ENCODE data around the gene ADAMTS9.

ADAMTS9 gene

DNA sequence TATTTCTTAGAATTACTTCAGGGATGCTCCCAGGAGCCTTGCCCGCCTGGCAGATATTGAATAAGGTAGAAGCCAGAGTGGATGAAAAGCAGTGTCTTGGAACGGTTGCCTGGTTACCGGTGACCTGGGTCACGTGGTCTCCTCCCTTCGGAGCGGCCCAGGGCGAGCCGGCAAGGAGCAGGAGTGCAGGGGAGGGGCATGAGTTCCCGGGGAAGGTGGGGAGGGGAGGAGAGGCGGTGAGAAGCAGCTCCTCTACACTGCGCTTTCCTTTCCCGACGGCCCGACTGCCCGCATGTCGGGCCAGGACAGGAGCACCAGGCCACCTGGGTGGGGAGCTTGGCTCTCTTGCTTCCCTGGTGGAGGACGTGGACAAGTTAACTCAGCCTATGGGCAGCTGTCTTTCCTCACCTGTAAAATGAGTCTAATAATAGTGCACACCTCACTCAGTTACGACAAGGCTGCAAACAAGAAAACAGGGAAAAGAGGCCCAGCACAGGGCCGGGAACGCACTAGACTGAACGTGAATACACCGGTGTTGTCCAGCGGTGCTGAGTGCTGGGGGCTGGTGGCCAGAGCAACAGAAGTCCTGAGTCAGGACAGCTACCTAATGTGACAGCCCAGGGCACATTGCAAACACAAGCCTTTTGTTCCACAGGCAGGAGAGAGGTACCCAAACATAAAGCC lies 198.3 kb downstream of the ADAMTS9 start:
- no peak for DNase-seq (ENCODE audit: low read depth in 2 of 2)

DNA sequence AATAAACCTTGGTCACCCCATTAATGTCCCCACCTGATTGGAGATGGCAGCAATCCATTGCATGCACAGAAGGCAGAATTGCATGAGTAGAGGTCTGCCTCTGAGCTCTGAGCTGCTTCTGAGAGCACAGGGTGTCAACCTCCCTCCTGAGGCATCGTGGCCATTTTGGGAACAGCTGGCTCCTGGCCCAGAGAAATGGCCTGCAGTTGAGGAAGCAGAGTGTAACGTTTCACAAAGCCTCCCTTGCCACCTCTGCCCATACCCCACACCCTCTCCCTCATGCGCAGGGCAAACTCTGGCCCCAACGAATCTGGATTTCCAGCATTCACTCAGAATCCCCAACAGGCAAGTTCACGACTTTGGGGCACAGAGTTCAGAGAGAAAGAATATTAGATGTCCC lies 198.9 kb downstream of the ADAMTS9 start:
- no peak for DNase-seq (ENCODE audit: low read depth in 2 of 2)

DNA sequence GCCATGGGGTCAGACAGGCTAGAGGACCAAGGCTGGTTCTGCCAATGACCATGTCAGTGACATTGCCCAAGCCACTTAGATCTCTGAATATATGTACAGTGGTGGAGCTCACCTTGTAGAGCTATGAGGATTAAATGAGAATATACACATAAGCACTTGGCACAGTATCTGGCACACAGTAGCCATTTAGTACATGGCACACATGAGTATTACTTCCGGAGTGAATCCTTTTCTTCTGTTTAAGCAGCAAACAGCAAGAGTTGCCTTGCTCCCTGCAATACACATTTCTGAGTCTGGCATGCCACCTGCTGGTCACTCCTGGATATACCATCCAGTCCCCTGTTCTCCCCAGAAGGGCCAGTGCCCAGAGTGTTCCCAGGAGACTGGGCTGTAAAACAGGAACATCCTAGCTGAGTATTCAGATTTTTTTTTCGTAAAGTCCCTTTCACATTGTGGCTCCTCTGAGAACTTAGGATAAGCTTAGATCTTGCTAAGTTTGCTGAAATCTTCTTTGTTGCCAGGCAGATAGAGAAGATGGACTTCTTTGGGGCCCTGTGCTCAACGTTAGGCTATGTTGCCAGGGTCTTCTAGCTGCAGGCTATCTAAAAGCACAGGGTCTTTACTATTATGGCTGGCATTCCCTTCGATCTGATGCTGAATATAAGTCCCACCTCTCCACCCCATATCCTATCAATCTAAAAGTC lies 203.4 kb downstream of the ADAMTS9 start:
- peak; percentile 19 to 30 for DNase-seq (ENCODE audit: low read depth in 2 of 2)

DNA sequence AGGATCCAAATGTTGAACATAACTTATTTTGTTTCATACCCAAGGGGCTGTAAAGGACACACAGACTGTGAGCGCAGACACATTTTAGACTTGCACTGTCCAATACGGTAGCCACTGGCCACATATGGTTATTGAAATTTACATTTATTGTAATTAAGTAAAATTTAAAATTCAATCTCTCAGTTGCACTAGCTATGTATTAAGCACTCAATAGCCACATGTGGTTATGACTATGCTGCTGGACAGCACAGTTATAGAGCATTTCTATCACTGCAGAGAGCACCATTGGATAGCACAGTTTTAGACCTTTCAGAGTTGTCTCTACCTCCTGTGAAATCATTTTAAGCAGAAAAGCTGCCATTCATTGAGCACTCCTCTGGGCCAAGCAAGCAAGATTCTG lies 204.3 kb downstream of the ADAMTS9 start:
- no peak for DNase-seq (ENCODE audit: low read depth in 2 of 2)

DNA sequence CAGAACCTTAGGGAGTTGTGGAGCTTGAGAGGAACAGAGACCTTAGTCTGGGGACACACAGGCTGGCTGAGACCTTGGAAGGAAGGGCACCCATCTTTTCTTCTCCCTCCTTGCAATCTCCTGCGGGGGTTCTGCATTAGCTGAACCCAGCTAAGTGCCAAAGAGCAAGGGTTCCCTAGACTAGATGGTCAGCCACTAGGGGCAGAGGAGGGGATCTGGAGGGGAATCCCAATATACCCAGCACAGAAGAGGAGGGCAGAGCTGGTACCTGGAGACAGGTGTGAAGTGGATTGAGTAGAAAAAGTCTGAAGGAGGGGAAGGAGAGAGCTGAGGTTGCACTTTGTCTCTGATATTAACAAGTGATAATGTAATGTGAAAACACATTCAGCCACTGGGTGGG lies 212.8 kb downstream of the ADAMTS9 start:
- no peak for DNase-seq (ENCODE audit: low read depth in 2 of 2)

DNA sequence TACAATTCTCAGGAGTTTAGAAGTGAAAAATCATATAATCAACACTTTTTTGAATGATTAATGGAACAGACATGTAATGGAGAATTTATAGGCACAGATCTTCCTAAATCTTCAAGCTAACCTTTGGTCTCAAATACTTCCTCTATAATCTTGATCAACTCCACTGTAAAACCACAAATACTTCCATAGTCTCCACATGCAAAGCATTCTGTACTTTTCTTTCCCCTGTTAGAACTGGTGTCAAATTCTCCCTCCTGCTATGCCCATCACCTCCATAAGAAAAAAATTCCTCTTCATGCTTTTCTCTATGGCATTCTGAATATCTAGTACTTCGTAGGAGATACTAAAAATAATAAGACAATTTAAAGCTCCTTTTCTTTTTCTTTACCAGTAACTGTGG lies 214.3 kb downstream of the ADAMTS9 start:
- no peak for DNase-seq (ENCODE audit: low read depth in 2 of 2)

DNA sequence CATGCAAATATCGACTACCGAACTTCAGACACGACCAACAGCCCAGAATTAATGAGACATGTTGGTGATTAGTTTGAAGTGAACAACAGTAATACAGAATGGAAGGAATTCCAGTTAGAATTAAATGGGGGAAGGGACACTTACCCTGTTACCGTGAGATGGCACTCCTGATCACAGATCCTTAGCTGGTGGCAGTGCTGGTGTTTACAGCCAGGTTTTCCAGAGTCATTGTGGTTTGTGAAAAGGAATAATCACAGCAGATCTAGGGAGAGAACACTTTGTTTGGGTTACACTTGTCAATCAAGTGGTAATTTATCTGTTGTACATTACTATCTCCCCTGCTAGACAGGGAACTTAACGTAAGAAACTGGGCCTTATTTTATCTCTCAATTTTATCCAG lies 217.4 kb downstream of the ADAMTS9 start:
- no peak for DNase-seq (ENCODE audit: low read depth in 2 of 2)

DNA sequence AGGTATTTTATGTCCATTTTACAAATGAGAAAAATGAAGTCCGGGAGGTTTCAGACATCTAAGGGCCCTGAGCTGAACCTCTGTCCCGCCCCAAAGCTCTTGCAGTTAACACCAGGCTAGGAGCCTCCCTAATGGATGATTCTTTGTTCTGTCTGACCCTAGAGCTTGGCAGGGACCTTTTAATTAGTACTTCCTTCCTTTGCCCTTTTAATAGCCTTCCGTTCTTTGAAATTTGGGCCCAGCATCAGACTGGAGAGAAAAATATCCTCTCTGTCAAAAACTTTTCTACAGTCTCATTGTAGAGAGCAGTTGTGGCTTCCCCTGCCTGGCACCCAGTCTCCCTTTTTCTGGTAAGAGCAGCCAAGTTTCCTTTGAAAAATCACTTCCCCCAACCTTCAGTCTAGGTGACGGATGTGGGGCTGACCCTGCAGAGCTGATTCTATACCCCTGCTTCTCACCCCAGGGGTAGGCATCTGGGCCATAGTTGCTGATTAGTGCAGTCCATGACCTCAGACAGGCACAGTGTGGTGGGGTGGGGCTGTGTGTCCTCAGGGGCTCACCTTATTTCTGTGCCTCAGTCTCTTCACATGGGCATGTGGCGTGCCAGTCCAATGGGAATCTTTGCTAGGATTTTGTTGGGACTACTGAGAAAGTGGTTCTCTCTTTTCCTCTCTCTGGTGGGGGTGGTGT lies 220.4 kb downstream of the ADAMTS9 start:
- DNase-seq (ENCODE audit: low read depth in 2 of 2) = no peak
